Naive thymus-derived CD4-positive, alpha-beta T cell (primary cell): ENCODE data around the gene ENOX1. TPM values are rescaled to one million over a fixed set of nuclear protein-coding genes. Genes with fewer than 3 reads are reported as not detected.

Experiments
- ATAC-seq: fragments of 150-1000 bp; cut with Tn5 transposase; 2 replicates; pipeline ENCODE4 v1.10.0; 2021; ENCODE audit warnings: mild to moderate bottlenecking, moderate library complexity
- CTCF ChIA-PET: fragments of 350-600 bp; sonication (Branson Sonifier 250); formaldehyde crosslinking; loops from one replicate; lab custom pipeline; 2021; ENCODE audit warnings: antibody characterized with exemption; lab: Charles Lee
- POLR2A ChIA-PET: fragments of 350-600 bp; sonication (Branson Sonifier 250); formaldehyde crosslinking; loops from one replicate; lab custom pipeline; 2021; ENCODE audit warnings: antibody characterized with exemption, inconsistent platforms; lab: Charles Lee
- DNase-seq, 9 donors: peaks; one replicate each; pipeline versions ENCODE4 v3.0.0 to v3.0.0-alpha.2; 2020 to 2022; ENCODE audit warnings: mixed read lengths in 1 of 9
- H3K27ac ChIP-seq: one replicate; pipeline ENCODE4 v1.7.0; 2013; ENCODE audit warnings: mild to moderate bottlenecking, low read depth, low read length, moderate library complexity
- H3K27me3 ChIP-seq, 2 donors: one replicate each; pipeline ENCODE4 v1.7.0; 2013; ENCODE audit warnings: low read length in 2 of 2, mild to moderate bottlenecking in 2 of 2, moderate library complexity in 2 of 2; ENCODE audit not compliant: control insufficient read depth in 2 of 2, insufficient read depth in 2 of 2
- H3K36me3 ChIP-seq, 3 experiments: 1 replicate in 2 of 3; 2 replicates in 1 of 3; pipeline ENCODE4 v1.7.0; 2013; ENCODE audit warnings: low read length in 3 of 3, mild to moderate bottlenecking in 3 of 3, moderate library complexity in 1 of 3; ENCODE audit not compliant: insufficient read depth in 3 of 3, control insufficient read depth in 2 of 3
- H3K4me1 ChIP-seq, 2 donors: one replicate each; pipeline ENCODE4 v1.7.0; 2013; ENCODE audit warnings: low read length in 2 of 2, mild to moderate bottlenecking in 2 of 2, moderate library complexity in 1 of 2; ENCODE audit not compliant: control insufficient read depth in 2 of 2, insufficient read depth in 2 of 2
- H3K4me3 ChIP-seq: 2 replicates; pipeline ENCODE4 v1.7.0; 2013; ENCODE audit warnings: mild to moderate bottlenecking, low read length
- H3K9me3 ChIP-seq, 3 experiments: 1 replicate in 2 of 3; 2 replicates in 1 of 3; pipeline ENCODE4 v1.7.0; 2013; ENCODE audit warnings: low read length in 3 of 3; ENCODE audit not compliant: control insufficient read depth in 2 of 3
- H3K27ac Mint-ChIP-seq, 9 donors: one replicate each; pipeline ENCODE4 v1.8.0; 2020 to 2022; ENCODE audit warnings: mixed read lengths in 9 of 9, mild to moderate bottlenecking in 8 of 9, moderate library complexity in 5 of 9, inconsistent platforms in 2 of 9
- H3K27me3 Mint-ChIP-seq, 5 donors: one replicate each; pipeline ENCODE4 v1.8.0; 2021 to 2022; ENCODE audit warnings: mixed read lengths in 5 of 5, mild to moderate bottlenecking in 1 of 5
- H3K36me3 Mint-ChIP-seq, 5 donors: one replicate each; pipeline ENCODE4 v1.8.0; 2020 to 2022; ENCODE audit warnings: mixed read lengths in 5 of 5, mild to moderate bottlenecking in 3 of 5, inconsistent platforms in 1 of 5
- H3K4me1 Mint-ChIP-seq, 7 donors: one replicate each; pipeline ENCODE4 v1.8.0; 2020 to 2022; ENCODE audit warnings: mixed read lengths in 7 of 7, mild to moderate bottlenecking in 3 of 7, inconsistent platforms in 1 of 7
- H3K4me3 Mint-ChIP-seq, 10 donors: one replicate each; pipeline ENCODE4 v1.8.0; 2020 to 2022; ENCODE audit warnings: mild to moderate bottlenecking in 10 of 10, mixed read lengths in 10 of 10, moderate library complexity in 6 of 10, inconsistent platforms in 2 of 10
- H3K9me3 Mint-ChIP-seq, 11 donors: one replicate each; pipeline ENCODE4 v1.8.0; 2020 to 2022; ENCODE audit warnings: mixed read lengths in 11 of 11, mild to moderate bottlenecking in 4 of 11, inconsistent platforms in 1 of 11, moderate library complexity in 1 of 11
- intact Hi-C, 2 donors: fragments of 100-400 bp; cut with micrococcal nuclease; formaldehyde crosslinking; loops; one replicate each; pipeline ENCODE4 v1.15.1; 2023
- polyA plus RNA-seq, 2 donors: library from polyadenylated mRNA; unstranded; fragments of 300-500 nt; fragmentation: Illumina TruSeq; gene quantifications; one replicate each; pipeline ENCODE4 v1.2.3, GENCODE V29; 2021
- total RNA-seq, 6 experiments: library from RNA in 5 of 6; stranded (reverse) in 5 of 6; gene quantifications; 1 replicate in 5 of 6; 2 replicates in 1 of 6; pipeline ENCODE4 v1.2.3 and lab custom pipeline; 2021 to 2026

ENOX1 gene
- total and polyA plus RNA-seq, 7 experiments from 2014 or later: 0.17 TPM; not detected in 6

GRCh38 chr13:43239275-43239840 lies 547.4 kb downstream of the ENOX1 start:
- H3K4me3 ChIP-seq: no peak overlapping the region
- intact Hi-C loops: no loop called here
- no peaks in the 10 kb centered on the region for H3K36me3 Mint-ChIP-seq
- H3K27ac Mint-ChIP-seq: no peak overlapping the region
- no peaks in the 10 kb centered on the region for H3K9me3 Mint-ChIP-seq
- CTCF ChIA-PET: no interaction called here
- H3K27me3 ChIP-seq: no peaks in the 10 kb centered on the region
- no peak for DNase-seq
- H3K4me1 Mint-ChIP-seq: no peaks in the 10 kb centered on the region
- no peak for ATAC-seq
- no peak overlapping the region for H3K27ac ChIP-seq
- no peaks in the 10 kb centered on the region for H3K9me3 ChIP-seq
- H3K27me3 Mint-ChIP-seq: peaks cover 6 to 30% (median 13%) of the 10 kb centered on the region in 5 donors
- H3K4me1 ChIP-seq: no peaks in the 10 kb centered on the region
- no peaks in the 10 kb centered on the region for H3K36me3 ChIP-seq
- POLR2A ChIA-PET: no interaction called here
- H3K4me3 Mint-ChIP-seq: no peak overlapping the region

GRCh38 chr13:43238341-43239083 lies 548.3 kb downstream of the ENOX1 start:
- Histone ChIP-seq H3K27me3 (no peaks in the 10 kb centered on the region), H3K27ac (no peak overlapping the region), H3K36me3 (no peaks in the 10 kb centered on the region), H3K4me1 (no peaks in the 10 kb centered on the region), H3K4me3 (no peak overlapping the region), H3K9me3 (no peaks in the 10 kb centered on the region)
- Mint-ChIP-seq H3K27ac (no peak overlapping the region), H3K36me3 (no peaks in the 10 kb centered on the region), H3K4me1 (no peaks in the 10 kb centered on the region), H3K27me3 (peaks cover 3 to 27% (median 13%) of the 10 kb centered on the region in 5 donors), H3K4me3 (no peak overlapping the region), H3K9me3 (no peaks in the 10 kb centered on the region)
- ChIA-PET POLR2A (no interaction called here), CTCF (no interaction called here)
- intact Hi-C loops: no loop called here
- ATAC-seq (no peak), DNase-seq (no peak)

- no peak overlapping the region for H3K4me3 Mint-ChIP-seq
- Histone ChIP-seq H3K4me1 (no peaks in the 10 kb centered on the region), H3K36me3 (no peaks in the 10 kb centered on the region), H3K27ac (no peak overlapping the region), H3K27me3 (no peaks in the 10 kb centered on the region), H3K4me3 (no peak overlapping the region), H3K9me3 (no peaks in the 10 kb centered on the region)
- DNase-seq: no peak
- ATAC-seq: no peak
- ChIA-PET POLR2A (no interaction called here), CTCF (no interaction called here)
- H3K4me1 Mint-ChIP-seq: no peaks in the 10 kb centered on the region
- no peaks in the 10 kb centered on the region for H3K36me3 Mint-ChIP-seq
- H3K9me3 Mint-ChIP-seq: no peaks in the 10 kb centered on the region
- no peak overlapping the region for H3K27ac Mint-ChIP-seq
- H3K27me3 Mint-ChIP-seq: peaks cover 0 to 23% (median 9%) of the 10 kb centered on the region in 5 donors
- intact Hi-C loops: no loop called here
These were observed 549.2 kb downstream of the ENOX1 start for GRCh38 chr13:43237616-43238015.

- DNase-seq (no peak), ATAC-seq (no peak)
- peaks cover 0 to 9% (median 8%) of the 10 kb centered on the region in 5 donors for H3K27me3 Mint-ChIP-seq
- ChIA-PET POLR2A (no interaction called here), CTCF (no interaction called here)
- no peak overlapping the region for H3K27ac Mint-ChIP-seq
- H3K4me3 Mint-ChIP-seq: no peak overlapping the region
- H3K36me3 ChIP-seq: no peaks in the 10 kb centered on the region
- H3K9me3 ChIP-seq: no peaks in the 10 kb centered on the region
- H3K4me1 Mint-ChIP-seq: no peaks in the 10 kb centered on the region
- no peaks in the 10 kb centered on the region for H3K36me3 Mint-ChIP-seq
- H3K4me1 ChIP-seq: no peaks in the 10 kb centered on the region
- H3K27me3 ChIP-seq: no peaks in the 10 kb centered on the region
- intact Hi-C loops: no loop called here
- H3K4me3 ChIP-seq: no peak overlapping the region
- peaks cover 0 to under 1% (median 0%) of the 10 kb centered on the region in 11 donors for H3K9me3 Mint-ChIP-seq
- H3K27ac ChIP-seq: no peak overlapping the region
These were observed 551.7 kb downstream of the ENOX1 start for GRCh38 chr13:43235028-43235427.

- no peaks in the 10 kb centered on the region for H3K9me3 ChIP-seq
- ATAC-seq: no peak
- H3K36me3 ChIP-seq: no peaks in the 10 kb centered on the region
- ChIA-PET CTCF (no interaction called here), POLR2A (no interaction called here)
- no peak overlapping the region for H3K4me3 ChIP-seq
- no peak overlapping the region for H3K4me3 Mint-ChIP-seq
- no peaks in the 10 kb centered on the region for H3K4me1 ChIP-seq
- no peak for DNase-seq
- peaks cover 0 to 14% (median 8%) of the 10 kb centered on the region in 5 donors for H3K27me3 Mint-ChIP-seq
- intact Hi-C loops: no loop called here
- H3K4me1 Mint-ChIP-seq: no peaks in the 10 kb centered on the region
- no peak overlapping the region for H3K27ac ChIP-seq
- H3K27ac Mint-ChIP-seq: no peak overlapping the region
- H3K36me3 Mint-ChIP-seq: no peaks in the 10 kb centered on the region
- no peaks in the 10 kb centered on the region for H3K27me3 ChIP-seq
- peaks cover 0 to 2% (median 0%) of the 10 kb centered on the region in 11 donors for H3K9me3 Mint-ChIP-seq
These were observed 553.9 kb downstream of the ENOX1 start for GRCh38 chr13:43232873-43233265.

- no peak overlapping the region for H3K4me3 ChIP-seq
- H3K27ac Mint-ChIP-seq: no peak overlapping the region
- no peaks in the 10 kb centered on the region for H3K36me3 ChIP-seq
- H3K36me3 Mint-ChIP-seq: no peaks in the 10 kb centered on the region
- H3K27me3 Mint-ChIP-seq: peaks cover 0 to 14% (median 6%) of the 10 kb centered on the region in 5 donors
- intact Hi-C loops: no loop called here
- no peaks in the 10 kb centered on the region for H3K4me1 Mint-ChIP-seq
- ATAC-seq (no peak), DNase-seq (no peak)
- ChIA-PET POLR2A (no interaction called here), CTCF (no interaction called here)
- H3K9me3 ChIP-seq: no peaks in the 10 kb centered on the region
- no peak overlapping the region for H3K4me3 Mint-ChIP-seq
- peaks cover 0 to 2% (median 0%) of the 10 kb centered on the region in 11 donors for H3K9me3 Mint-ChIP-seq
- no peak overlapping the region for H3K27ac ChIP-seq
- no peaks in the 10 kb centered on the region for H3K4me1 ChIP-seq
- H3K27me3 ChIP-seq: no peaks in the 10 kb centered on the region
These were observed 554.5 kb downstream of the ENOX1 start for GRCh38 chr13:43232144-43232872.
